Right lung (tissue), 5 donors: ENCODE data around the gene TBC1D8. TPM values are rescaled to one million over a fixed set of nuclear protein-coding genes. Genes with fewer than 3 reads are reported as not detected.

ENCODE experiments used
- DNase-seq, 2 donors: peaks; one replicate each; pipeline ENCODE4 v3.0.0-alpha.2; 2013
- polyA plus RNA-seq, 5 donors: library from polyadenylated mRNA; unstranded; fragments of 120-200 nt; gene quantifications; one replicate each; pipeline versions ENCODE4 v1.2.1 to v1.2.3, GENCODE V29; 2013; ENCODE audit warnings: inconsistent platforms in 1 of 5, low replicate concordance in 1 of 5; ENCODE audit not compliant: insufficient read length in 5 of 5, insufficient read depth in 1 of 5

The TBC1D8 gene
- polyA plus RNA-seq, 5 donors = 24.8 to 34.6 (median 27.4) TPM

DNA sequence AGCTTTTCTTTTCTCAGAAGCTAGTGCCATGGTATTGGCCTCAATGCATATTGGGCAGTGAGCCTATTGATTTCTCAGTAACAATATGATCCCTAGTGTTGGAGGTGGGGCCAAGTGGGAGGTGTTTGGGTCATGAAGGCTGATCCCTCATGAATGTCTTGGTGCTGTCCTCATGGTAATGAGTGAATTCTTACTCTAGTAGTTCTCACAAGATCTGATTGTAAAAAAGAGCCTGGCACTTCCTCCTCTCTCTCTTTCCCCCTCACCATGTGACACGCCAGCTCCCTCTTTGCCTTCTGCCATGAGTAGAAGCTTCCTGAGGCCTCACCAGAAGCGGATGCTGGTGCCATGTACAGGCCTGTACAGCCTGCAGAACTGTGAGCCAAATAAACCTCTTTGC lies 12.8 kb upstream of the TBC1D8 start:
- no peak for DNase-seq

DNA sequence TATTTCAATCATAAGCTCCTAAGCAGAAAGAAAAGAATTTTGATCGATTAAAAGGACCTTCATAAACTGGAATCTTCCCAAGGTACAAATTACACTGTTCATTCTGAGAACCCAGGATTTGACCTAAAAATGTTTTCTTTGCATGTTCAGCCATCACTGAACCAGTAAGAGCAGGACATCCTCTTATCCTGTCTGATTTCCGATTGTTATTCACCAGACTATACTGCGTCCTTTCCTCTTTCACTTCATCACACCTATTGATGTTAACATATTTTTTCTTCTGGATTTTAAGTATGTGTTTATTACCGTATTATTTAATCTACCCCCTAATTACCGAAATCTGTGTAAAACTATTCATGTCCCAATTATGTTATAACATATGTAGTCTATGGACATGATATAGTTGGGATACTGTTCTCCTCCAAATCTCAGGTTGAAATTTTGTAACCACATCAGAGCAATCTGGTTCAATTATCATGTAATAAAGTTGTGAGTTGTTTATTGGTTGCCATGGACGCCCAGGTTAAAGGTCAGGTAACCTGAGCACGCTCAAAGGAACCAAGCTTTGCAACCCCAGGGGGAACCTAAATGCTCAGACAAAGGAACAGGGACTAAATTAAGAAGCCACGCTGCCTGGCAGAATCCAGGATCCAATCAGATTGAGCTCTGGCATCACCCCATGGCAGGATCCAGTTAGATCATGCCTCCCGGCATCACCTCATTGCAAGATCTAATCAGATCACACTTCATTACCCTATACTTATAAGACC lies 11.6 kb upstream of the TBC1D8 start:
- DNase-seq = no peak

DNA sequence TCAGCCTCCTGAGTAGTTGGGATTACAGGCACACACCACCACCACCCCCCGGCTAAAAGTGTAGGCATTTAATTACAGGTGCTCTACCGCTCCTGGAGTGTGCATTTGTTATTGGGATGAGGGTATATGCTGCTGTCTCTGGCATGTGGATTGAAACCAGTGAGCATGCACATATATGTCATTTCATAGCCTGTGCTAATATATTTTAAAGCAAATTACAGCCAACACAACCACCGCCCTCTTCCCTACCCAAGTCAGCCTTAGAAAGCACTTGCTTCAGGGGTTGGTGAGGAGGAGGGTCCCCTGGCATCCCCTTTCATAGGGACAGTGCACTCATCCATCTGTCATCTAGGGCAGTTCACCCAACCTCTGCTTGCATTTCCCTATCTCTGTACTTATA lies 10.5 kb upstream of the TBC1D8 start:
- DNase-seq = no peak

DNA sequence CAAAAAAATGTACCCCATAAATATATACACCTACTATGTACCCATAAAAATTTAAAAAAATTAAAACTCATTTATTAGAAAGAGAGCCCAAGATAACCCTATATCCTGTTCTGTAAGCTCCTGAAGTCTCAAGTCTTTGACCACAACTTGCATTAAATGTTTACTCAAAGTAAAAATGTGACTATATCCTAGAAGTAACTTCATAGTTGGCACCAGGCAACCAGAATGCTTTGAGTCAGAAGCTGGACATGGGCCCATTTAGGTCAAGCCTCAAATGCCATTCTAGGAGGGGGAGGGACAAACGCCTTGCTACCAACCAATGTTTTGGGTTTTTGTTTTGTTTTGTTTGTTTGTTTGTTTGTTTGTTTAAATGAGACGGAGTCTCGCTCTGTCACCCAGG lies 9.3 kb upstream of the TBC1D8 start:
- no peak for DNase-seq

DNA sequence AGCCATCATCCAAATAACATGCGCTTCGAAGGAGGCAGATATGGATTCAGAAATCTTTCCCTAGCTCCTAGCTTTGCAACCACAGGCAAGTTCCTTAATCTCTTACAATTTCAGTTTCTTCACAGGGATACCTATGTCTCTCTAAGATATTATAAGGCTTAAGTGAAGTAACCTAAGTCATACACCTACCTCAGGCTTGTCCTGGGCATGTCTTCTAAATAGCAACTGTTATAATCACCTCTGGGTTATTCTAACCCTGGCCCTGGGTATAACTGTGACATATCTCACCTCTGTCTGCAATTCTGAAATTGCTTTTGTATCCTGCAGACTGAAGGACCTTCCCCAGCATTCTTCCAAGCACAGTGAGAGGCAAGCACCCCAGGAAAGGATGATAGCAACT lies 8.3 kb upstream of the TBC1D8 start:
- DNase-seq = no peak

DNA sequence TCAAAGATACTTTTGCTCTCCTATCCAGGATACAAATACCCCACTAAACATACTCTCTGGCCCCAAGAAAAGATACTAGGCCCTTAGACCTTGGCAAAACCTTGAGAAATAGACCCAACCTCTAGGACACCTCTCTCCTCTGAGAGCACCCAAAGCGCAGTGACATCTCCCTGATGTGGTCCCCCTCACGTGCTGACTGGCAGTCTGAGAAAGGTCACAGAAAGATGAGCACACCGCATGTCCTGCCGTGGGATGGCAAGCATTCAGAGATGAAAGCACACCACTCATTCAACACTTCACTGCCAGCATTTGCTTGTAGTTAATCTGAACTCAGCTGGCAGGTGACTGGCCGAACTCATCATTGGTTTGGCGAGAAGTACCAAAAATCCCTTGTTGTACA lies 6.1 kb upstream of the TBC1D8 start:
- no peak for DNase-seq

DNA sequence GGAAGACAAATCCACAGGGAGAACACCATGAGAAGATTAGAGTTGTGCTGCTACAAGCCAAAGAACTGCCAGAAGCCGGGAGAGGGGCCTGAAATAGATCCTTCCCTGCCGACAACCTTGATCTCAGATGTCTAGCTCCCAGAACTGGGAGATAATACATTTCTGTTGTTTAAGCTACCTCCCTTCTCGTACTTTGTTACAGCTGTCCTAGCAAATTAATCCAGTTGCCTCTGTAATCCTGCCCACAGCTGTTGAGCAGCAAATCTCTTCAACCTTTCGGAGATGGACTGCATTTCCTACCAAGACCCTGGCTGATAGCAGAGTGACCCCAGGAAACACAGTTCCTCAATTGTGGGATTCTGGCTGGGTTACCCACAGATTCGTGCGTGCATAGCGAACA lies 2.6 kb upstream of the TBC1D8 start:
- no peak for DNase-seq

DNA sequence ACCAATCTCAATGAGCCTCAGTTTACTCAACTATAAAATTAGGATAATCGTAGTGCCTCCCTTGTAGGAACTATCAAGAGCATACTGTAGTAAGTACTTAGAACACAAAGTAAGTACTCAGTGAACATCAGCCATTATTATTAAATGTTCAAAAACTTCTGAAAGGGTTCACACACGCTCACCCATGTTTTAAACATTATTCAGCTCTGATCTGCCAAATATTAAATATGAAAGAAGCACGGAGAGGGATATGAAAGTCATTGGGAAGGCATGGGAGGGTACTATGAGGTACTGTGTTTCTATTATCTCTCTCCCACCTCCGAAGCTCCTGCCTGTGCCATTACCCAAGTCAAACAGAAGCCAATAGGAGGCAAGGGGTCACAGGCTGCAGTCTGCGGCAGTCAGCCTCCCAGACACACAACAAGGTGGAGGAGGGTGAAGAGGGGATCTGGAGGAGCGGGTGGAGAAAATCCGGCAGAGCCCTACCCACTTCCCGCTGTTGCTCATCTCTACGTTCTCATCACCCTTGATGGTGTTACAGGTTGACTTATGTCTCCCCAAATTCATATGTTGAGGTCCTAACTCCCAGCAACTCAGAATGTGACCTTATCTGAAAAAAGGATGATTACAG lies 2.0 kb upstream of the TBC1D8 start:
- DNase-seq = no peak

DNA sequence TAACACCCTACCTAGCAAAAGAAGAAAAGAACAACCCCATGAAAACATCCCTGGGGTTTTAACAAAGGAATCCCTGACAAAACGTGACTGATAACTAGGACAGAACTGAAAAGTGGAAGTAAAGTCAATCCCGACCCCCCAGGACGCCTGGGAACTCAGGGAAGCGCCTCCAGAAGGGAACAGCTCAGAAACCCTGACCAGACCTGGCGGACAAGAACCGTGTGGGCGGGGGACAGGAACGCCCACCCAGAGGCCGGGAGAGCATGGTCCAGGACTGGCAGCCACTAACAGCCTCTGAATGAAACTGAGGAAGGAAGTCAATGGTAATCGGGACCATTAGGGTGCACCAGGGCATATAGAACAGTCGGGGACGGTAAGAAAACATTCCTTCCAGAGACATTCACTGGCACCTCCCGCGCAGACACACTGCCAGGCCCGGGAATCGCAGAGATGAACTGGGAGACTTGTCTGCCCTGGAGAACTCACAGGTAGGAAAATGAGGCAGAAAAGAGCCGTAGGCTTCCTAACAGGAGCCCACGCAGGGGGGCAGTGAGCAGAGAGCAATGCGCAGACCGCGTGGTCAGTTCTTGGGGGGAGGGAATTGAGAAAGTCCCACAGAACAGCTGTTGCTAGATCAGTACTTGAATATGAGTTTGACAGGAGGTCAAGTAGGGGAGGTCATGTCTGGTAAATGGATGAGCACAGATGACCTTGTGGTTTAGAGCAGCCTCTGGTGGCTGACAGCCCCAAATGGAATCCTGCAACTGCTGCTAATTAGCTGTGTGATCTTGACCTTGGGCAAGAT lies 1.3 kb upstream of the TBC1D8 start:
- no peak for DNase-seq

DNA sequence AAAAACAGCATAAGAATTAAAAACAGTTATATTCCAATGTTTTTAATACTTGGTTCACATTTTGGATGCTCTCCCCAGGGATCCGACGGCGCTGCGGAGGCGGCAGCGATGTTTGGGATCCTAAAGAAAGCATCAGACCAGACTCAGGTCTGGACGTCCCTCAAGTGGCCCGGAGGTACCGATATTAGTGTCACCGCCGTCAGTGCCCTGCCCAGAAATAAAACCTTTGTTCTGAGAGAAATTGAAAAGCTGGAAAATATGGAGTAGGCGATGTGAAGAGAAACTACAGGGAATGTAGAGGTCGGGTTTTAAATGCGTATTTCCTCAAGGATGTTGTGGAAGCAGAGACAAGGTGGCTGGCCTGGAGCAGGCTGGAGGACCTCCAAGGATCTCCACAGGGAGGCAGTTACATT lies 683 bp upstream of the TBC1D8 start:
- no peak for DNase-seq

DNA sequence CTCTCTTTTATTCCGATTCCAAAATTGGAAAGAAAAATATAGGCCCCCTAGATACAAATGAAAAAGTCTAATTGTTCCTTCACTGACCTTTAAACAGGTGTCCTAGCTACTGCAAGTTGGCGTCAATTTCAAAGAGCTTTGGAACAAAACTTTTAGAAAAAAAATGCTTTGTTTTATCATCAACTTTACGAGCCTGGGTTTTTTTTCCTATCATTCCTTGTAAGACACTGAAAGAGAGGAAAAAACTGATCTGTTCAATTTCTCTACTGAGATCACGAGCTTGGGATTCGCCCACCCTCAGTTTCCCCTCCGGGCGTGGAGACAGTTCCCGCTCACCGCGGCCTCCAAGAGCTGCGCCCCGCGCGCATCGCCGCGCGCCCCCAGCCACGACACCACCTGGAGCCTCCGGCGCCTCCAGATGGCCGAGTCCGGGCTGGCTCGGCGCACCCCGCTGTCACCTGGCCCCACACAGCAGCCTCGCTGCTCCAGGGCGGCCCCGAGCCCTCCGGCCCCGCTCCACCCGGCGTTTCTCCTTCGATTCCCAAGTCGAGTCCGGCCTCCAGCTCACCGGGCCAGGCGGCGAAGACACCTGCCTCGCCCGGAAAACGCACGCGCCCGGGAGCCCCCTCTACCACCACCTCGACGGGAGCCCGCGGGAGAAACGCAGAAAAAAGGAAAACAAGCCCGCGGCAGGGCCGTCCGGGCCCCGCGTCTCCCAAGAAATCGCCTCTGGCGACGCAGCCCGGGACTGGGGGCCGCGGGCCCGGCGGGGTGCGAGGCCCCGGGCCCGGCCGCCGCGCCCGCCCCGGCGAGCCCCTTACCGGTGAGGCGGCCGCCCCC lies 656 bp downstream of the TBC1D8 start:
- no peak for DNase-seq

DNA sequence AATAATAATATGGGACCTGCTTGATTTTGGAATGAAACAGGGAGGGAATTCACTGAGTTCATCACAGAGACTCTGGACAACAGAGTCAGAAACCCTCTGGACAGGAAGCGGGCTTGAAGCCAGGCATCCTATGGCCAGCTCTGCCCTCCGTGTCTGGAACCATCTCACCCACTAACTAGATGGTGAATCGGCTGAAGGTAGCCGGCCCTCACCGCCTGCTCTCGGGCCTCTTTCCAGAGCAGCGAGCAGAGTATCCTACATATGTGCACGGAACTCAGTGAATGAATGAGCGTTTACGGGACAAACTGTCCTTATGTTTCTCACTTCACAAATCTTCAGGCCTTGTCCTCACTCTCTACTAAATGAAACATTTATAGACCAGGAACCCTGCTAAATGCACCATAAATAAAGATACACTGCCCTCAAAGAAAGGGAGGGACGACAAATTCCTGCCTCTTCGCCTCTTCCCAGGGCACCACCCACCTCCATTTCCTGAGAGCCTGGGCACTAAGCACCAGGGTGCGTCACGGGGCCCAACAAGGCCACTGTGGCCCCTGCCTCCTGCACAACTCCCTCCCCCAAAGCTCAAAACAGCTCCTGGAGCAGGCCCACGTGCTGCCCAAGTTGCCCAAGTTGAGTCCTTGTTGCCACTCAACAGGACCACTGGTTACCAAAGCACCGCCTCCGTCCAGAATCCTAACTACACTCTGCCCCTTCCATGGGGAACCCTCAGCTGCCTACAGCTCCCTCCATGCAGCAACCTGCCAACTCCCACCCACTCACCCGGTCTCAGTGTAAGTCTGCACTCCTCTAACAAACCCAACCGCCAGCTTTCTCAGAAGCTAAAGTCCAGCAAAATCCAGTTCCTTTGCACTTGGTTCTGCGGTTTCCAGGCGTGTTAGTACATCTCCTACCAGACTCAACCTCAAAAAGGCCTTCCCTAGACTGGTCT lies 1.7 kb downstream of the TBC1D8 start:
- DNase-seq = no peak

DNA sequence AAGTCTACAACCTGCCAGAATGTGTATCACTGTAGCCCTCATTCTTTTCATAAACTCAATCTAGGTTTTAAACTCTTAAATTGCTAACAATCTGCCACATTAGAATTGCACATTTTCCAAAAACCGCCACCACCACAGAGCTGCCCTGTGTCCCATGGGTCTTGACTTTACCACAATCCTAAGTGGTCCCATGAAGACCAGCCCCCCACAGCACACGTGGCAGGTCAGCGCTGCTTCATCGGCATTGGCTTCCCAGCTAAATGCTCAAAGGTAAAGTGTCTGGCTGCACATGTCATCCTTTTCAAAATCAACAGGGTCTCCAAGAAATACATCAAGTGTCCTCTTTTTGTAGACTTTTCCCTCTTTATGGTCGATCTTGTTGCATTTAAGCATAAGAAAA lies 2.4 kb downstream of the TBC1D8 start:
- DNase-seq = no peak

DNA sequence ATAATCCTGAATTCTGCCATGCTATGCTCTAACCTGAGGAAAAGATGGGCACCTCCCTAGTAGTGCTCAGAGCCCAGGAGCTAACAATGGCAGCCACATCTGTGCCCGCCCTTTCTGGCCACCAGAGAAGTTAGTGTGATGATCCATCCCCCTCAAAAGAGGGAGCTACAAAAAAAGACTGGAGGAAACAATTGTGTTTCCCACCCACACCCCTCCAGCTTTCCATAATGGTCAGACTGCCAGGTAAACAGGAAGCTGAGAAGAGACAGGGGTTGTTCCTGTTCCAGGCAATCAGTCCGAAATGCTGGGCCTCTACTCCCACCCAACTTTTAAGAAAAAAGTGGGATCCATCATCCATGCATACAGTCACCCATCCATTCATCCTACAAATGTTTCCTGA lies 3.2 kb downstream of the TBC1D8 start:
- no peak for DNase-seq

DNA sequence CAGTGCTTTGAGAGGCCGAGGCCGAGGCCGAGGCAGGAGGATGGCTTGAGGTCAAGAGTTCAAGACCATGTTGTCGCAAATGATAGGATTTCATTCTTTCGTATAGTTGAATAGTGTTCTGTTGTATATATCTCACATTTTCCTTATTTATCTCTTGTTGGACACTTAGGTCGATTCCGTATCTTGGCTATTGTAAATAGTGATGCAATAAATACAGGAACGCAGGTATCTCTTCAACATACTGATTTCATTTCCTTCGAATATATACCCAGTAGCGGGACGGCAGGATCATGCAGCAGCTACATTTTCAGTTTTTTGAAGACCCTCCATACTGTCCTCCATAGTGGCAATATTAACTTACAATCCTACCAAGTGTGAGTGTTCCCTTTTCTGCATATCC lies 4.1 kb downstream of the TBC1D8 start:
- DNase-seq = no peak

DNA sequence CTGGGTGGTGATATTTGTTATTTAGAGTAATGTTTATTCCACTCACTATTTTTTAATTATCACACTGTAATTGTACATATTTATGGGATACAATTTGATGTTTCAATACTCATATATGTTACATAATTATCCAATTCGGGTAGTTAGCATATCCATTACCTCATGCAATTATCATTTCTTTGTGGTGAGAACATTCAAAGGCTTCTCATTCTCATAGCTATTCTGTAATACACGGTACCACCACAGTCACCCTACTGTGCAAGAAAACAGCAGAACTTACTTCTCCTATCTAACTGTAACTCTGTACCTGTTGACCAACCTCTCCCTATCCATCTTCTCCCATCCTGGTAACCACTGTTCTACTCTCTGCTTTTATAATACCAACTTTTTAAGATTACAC lies 4.6 kb downstream of the TBC1D8 start:
- DNase-seq = no peak

DNA sequence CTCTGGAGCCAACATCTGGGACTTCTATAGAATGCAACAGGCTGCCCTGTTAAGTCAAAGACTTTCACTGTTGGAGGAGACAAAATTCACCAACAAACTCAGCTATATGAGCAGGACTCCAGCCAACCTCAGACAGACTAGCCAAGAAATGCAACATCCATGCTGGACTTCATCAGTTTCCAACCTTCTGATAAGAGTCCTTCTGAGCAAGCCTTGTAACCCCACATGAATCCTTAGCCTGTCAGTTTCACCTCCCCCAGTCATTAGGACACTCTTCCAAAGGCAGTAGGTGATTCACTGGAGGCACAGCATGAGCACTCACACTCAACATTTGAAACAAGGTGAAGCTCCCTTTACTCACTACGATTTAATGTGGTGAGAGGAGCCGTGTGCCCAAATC lies 5.8 kb downstream of the TBC1D8 start:
- DNase-seq = no peak

DNA sequence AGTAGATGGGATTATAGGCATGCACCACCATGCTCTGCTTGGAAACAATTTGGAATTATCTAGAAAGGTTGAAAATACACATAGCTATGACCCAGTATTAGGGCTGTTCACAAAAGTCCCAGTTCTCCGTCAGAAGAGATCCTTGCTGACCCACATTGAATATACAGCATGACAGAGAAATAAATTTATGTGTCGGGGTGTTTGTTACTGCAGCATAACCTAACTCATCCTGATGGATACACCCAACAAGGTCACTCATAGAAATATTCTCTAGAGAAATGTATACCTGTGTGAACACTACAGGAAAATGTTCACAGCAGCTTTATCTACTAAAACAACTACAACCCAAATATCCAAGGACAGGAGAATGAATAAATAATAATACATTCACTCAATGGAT lies 9.0 kb downstream of the TBC1D8 start:
- DNase-seq = no peak

DNA sequence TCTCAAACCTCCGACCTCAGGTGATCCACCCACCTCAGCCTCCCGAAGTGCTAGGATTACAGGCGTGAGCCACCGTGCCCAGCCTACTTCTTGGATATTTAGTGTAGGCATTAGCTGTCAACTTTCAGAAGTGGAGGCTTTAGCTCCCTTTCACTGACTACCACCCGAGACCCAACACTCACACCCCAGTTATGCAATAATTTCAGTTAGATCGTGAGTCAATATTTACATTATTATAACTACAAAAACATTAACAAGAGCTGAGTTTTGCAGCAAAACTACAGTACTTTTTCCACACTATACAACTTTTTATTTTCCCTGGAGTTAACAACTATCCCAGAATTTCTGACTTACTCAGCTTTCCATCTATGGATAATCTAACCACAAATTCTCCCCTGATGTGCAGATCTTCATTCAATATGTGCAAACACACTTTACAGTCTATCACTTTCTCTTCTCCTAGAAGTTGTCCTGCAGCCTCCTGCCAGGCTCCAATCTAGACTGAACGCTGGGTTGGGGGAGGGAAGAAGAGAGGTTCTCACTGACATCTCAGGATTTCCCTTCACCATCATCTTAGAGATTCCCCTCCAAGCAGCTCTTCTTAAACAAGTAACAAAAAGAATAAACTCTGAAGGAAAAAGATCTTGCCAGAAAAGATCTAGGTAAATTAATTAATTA lies 10.1 kb downstream of the TBC1D8 start:
- no peak for DNase-seq

DNA sequence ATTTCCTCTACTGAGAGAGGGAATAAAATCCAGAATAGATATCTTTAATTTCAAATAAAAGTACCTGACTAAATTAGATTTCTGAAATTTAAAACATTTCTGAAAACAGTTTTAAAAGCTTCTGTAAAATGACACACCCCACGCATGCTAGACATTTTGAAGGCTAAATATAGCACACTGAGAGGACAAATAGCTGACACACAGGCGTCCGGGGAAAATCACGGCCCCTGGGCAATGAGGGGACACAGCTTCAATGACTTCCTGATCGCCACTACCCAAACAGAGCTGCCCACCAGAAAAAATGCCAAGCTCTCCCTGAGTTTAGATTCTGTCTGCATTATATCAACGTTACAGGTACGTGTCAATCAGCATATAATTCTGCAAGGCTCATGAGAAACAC lies 10.9 kb downstream of the TBC1D8 start:
- no peak for DNase-seq
